GM13977 (cell line): ENCODE results near the gene LRMDA.

ENCODE experiments used
- DNase-seq: peaks from one replicate; pipeline ENCODE4 v3.0.0; 2012; ENCODE audit warnings: low spot score
- in situ Hi-C: fragments of 300-500 bp; cut with MboI; formaldehyde crosslinking; loops from one replicate; pipeline ENCODE4 v1.12.0; 2022; ENCODE audit warnings: low sequenced_read_pairs, low pct_unique_long_range_greater_than_20kb, mixed read lengths, inconsistent platforms; ENCODE audit not compliant: unreplicated experiment
- TF ChIP-seq, protein P1 (sequence below): IDR thresholded peaks from 2 replicates; pipeline ENCODE4 v1.5.1; 2012; ENCODE audit warnings: mild to moderate bottlenecking, control low read depth; ENCODE audit not compliant: insufficient read depth; ENCODE audit errors: extremely low read depth, missing control alignments

Gene LRMDA

DNA sequence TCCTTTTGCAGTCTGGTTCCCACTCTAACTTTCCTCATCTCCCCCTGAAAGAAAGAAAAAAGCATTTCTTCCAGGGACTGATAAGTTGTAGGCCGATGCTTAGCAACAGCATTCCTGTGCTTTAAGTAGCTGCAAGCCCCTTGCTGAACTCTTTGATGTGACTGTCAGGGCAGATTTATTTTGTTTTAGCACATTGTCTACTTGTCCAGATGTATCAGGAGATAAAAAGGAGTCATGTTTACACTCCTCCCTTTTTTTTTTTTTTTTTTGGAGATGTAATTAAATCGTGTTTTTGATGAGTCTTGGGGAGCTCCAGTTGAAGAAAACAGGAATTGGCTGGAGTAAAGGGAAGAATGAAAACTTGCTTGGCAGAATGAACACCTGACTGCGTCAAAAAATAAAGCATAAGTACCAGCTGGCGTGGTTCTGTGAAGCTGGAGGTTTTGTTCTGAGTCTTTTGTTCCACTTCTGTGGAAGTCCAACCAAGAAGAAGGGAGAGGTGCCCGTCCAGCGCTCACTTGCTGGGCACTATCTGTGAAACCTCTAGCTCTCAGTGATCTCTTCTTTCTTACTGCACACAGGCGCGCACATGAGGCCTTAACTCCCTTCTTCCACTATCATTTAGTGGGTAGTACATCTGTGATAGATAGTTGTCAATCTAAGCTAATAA, 871.7 kb downstream of the LRMDA start:
- DNase-seq: no peak
- in situ Hi-C loops: no loop called here
- TF ChIP-seq, protein P1, sequence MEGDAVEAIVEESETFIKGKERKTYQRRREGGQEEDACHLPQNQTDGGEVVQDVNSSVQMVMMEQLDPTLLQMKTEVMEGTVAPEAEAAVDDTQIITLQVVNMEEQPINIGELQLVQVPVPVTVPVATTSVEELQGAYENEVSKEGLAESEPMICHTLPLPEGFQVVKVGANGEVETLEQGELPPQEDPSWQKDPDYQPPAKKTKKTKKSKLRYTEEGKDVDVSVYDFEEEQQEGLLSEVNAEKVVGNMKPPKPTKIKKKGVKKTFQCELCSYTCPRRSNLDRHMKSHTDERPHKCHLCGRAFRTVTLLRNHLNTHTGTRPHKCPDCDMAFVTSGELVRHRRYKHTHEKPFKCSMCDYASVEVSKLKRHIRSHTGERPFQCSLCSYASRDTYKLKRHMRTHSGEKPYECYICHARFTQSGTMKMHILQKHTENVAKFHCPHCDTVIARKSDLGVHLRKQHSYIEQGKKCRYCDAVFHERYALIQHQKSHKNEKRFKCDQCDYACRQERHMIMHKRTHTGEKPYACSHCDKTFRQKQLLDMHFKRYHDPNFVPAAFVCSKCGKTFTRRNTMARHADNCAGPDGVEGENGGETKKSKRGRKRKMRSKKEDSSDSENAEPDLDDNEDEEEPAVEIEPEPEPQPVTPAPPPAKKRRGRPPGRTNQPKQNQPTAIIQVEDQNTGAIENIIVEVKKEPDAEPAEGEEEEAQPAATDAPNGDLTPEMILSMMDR: no peak

DNA sequence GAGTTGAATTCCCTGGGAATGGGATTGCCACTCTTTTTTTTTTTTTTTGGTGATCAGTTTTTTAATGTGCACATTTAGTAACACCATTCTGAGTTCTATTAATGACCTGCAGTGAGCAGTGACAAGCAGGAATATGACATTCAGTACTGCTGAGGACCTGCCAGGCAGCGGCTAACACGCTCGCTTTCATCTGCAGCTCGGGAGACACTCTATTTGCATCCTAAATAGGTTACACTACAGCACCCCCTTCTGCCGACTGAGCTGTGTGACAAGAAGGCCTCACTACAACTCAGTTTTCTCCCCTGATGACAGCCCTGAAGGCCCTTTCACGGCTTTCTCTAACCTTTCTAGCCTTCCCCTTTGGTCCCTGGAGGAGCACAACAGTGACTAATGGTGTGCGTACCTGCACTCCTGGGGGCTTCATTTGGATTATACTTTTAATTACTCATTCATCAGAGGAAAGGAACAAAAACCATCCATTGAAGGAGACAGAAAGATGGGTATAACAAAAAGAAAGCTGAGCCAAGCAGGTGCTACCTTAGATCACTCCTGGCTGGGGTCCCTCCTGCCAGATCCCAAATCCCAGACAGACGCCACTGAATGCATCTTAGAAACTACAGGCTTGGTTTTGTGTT, 872.4 kb downstream of the LRMDA start:
- DNase-seq: peak; percentile 23
- in situ Hi-C loops: no loop called here
- TF ChIP-seq, protein P1: peak; percentile 28

DNA sequence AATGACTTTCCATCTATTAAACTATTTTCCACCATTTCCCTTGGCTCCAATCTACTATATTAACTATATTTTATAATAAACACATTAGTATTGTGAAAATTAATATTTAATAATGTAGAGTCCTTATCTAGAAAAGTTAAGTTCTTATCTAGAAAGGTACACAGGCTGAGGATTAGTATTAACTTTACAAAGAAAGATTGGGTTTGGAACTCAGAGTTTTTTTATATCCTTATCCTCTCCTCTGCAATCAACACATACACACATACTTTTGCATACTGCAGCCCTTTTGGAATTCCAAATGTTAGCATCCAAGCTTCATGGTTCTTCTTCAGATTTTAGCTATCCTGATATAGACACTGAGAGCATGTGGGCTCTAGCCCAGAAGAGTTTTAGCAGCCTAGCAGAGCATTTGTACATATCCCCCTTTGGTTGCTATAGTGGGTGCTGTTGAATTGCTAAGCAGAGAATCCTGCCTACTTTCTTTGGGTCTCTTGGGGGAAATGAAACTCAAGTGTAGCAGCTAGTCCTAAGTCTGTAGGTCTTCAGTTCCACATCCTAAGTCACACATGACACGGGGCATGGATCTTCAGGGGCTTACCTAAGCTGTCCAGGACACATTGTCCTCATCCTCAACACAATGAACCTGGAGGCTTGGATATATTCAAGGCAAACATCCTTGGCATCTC, 874.6 kb downstream of the LRMDA start:
- no peak for DNase-seq
- in situ Hi-C loops: no loop called here
- TF ChIP-seq, protein P1: no peak

DNA sequence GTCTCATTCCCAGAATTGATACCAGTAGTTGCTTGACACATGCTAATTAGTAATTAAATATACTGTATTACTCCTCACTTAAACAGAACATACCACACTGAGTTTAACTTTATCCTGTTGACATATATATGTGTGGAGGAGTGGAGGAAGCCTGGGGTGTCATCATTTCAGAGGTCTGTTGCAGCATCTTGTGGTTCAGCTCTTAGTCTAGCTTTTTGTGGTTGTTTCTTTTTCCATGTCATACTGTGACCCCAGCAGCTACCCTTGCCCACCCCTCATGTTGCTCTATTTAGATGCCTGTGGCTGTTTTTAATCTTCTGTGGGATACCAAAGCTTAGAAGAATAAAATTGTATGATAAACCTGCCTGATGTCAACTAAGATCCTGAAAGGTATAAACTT, 875.4 kb downstream of the LRMDA start:
- DNase-seq: no peak
- TF ChIP-seq, protein P1: no peak
- in situ Hi-C loops: no loop called here

DNA sequence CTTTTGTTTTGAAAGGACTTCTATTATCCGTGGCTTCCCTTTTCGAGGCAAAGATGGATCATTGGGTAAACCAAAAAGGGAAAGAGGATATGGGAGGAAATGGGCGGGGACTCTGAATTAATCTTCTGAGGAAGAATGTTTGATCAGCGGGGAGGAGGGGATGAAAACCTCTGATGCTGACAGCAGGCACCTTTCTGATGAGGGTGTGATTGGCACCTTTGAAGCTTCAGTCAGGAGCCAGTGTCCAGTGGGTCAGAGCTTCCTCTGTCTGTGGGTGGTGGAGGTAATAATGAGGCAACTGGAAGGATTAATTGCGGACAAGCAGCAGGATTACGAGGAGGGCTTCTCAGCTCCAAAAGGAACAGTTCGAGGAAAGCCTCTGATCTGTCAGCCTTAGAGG, 877.6 kb downstream of the LRMDA start:
- DNase-seq: no peak
- TF ChIP-seq, protein P1: no peak
- in situ Hi-C loops: no loop called here

DNA sequence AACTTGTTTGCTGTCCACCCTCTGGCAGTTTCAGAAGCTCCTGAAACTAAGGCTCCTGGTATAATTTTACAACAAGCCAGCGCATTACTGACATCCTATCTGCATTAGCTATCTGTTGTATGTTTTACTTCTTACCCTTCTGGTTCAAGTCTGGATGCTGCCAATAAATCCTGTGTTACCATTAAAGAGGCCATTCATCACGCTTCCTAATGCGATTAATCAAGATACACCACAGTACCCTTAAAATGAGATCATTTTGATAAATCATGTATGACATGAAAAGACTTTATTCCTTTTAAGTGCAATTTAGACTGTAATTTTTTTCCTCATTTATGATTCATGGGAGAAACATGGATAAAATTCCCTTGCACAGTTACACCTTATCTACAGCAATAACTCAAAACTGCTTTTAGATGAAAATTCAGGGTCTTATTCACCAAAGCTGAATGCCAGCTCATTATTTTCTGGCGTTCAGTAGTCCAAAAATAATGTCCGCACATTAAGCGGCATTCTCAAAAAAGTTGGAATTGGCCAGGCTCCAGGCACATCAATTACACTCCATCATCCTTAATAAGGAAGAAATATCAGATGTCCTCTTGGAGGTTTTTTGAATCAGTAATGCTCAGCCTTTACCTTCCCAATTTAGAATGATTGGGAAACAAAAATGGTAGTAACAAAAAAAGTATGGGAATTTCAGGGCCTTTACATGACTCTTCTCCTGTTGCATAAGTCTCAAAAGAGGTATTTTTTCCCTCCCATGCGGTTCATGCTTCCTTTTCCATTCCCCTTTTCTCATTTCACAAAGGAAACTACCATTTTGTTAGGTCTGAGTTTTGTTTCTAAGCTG, 878.5 kb downstream of the LRMDA start:
- in situ Hi-C loops: no loop called here
- DNase-seq: no peak
- TF ChIP-seq, protein P1: no peak
